ENCODE results near the gene ZNF778.

ZNF778 gene

DNA sequence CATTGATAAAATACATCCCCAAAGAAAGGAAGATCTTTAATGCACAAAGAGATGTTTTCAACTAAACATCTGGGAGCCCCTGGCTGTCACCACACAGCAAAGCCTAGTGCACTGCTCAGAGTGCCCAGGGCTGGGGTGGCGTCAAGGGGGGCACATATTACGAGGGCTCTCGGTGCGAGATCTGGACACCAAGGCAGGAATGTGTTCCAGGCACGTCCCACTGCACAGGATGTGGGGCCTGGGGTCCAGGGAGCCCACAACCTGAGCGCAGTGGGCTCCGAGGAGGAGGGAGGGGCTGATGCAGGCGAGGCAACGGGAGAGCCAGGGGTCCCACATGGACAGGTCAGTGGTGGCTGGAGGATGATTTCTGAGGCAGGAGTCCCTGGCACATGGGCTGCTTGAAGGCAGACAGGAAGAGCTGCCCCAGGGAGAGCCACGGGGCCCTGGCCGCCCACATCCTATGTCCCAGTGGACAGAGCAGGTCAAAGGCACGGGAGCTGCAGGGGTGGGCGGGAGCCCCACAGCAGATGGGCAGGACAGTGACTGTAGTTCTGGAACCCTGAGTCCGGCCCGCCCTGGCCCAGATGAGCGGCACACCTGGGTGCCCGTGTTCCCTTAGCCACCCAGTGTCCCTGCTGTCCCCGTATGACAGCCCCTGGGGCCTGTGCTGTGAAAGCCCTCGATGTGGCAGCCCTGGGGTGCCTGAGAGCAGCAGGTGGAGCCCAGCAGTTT, 56.4 kb downstream of the ZNF778 start:
- DNase-seq (ENCODE audit: low read depth in 1 of 2, low spot score in 1 of 2), result no peak
- H3K27me3 ChIP-seq (ENCODE audit: insufficient read depth, poor library complexity, severe bottlenecking), result no peaks in the 10 kb centered on the region
- TF ChIP-seq, protein P1, sequence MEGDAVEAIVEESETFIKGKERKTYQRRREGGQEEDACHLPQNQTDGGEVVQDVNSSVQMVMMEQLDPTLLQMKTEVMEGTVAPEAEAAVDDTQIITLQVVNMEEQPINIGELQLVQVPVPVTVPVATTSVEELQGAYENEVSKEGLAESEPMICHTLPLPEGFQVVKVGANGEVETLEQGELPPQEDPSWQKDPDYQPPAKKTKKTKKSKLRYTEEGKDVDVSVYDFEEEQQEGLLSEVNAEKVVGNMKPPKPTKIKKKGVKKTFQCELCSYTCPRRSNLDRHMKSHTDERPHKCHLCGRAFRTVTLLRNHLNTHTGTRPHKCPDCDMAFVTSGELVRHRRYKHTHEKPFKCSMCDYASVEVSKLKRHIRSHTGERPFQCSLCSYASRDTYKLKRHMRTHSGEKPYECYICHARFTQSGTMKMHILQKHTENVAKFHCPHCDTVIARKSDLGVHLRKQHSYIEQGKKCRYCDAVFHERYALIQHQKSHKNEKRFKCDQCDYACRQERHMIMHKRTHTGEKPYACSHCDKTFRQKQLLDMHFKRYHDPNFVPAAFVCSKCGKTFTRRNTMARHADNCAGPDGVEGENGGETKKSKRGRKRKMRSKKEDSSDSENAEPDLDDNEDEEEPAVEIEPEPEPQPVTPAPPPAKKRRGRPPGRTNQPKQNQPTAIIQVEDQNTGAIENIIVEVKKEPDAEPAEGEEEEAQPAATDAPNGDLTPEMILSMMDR (IDR thresholded peaks at IDR 0.05; ENCODE audit: insufficient read depth, low read length), result no peak
- no peak for TF ChIP-seq POLR2AphosphoS5 (IDR thresholded peaks at IDR 0.05; ENCODE audit: low read depth)
- no peak for TF ChIP-seq GABPA (IDR thresholded peaks at IDR 0.05; ENCODE audit: low read depth)
- no peak for TF ChIP-seq SPI1 (IDR thresholded peaks at IDR 0.05; ENCODE audit: borderline replicate concordance, low read depth)
- TF ChIP-seq, protein P2, sequence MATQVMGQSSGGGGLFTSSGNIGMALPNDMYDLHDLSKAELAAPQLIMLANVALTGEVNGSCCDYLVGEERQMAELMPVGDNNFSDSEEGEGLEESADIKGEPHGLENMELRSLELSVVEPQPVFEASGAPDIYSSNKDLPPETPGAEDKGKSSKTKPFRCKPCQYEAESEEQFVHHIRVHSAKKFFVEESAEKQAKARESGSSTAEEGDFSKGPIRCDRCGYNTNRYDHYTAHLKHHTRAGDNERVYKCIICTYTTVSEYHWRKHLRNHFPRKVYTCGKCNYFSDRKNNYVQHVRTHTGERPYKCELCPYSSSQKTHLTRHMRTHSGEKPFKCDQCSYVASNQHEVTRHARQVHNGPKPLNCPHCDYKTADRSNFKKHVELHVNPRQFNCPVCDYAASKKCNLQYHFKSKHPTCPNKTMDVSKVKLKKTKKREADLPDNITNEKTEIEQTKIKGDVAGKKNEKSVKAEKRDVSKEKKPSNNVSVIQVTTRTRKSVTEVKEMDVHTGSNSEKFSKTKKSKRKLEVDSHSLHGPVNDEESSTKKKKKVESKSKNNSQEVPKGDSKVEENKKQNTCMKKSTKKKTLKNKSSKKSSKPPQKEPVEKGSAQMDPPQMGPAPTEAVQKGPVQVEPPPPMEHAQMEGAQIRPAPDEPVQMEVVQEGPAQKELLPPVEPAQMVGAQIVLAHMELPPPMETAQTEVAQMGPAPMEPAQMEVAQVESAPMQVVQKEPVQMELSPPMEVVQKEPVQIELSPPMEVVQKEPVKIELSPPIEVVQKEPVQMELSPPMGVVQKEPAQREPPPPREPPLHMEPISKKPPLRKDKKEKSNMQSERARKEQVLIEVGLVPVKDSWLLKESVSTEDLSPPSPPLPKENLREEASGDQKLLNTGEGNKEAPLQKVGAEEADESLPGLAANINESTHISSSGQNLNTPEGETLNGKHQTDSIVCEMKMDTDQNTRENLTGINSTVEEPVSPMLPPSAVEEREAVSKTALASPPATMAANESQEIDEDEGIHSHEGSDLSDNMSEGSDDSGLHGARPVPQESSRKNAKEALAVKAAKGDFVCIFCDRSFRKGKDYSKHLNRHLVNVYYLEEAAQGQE (IDR thresholded peaks at IDR 0.05; ENCODE audit: insufficient replicate concordance, low read depth), result no peak
- H3K4me3 ChIP-seq (replicated peaks; ENCODE audit: insufficient read depth, low read length), result no peak overlapping the region
- no peak overlapping the region for H3K27ac ChIP-seq (replicated peaks)

DNA sequence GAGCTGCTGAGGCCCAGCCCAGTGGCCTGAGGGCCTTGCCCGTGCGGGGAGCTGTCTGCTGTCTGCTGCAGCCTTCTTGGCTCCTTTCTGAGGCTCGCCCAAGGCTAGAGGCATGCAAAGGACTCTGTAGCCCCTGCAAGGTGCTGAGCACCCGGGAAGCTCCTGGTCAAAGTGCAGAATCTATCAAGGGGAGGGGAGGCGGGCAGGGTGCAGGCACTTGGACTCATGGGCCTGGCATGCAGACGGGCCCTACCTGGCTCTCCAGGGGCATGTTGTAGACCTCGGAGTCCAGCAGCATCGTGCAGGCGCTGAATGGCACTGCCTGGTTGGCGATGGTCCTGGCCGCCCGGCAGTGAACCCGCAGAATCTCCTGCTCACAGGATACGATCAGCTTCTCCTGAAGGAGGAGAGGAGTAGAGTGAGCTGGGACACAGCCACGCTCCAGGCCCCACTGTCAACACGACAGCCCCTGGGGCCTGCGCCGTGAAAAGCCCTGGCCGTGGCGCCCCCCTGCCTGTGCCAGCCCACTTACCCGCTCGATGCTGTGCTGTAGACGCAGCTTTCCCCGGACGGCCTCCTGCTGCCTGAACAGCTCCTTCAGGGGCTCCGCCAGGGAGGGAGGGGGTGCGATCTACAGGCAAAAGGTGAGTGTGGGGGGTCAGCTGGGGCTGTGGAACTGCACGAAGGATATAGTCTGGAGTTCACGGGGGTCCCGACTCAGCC, 57.2 kb downstream of the ZNF778 start:
- no peak for TF ChIP-seq SPI1 (IDR thresholded peaks at IDR 0.05; ENCODE audit: borderline replicate concordance, low read depth)
- TF ChIP-seq, protein P1 (IDR thresholded peaks at IDR 0.05; ENCODE audit: insufficient read depth, low read length), result no peak
- TF ChIP-seq, protein P2 (IDR thresholded peaks at IDR 0.05; ENCODE audit: insufficient replicate concordance, low read depth), result no peak
- no peak for TF ChIP-seq GABPA (IDR thresholded peaks at IDR 0.05; ENCODE audit: low read depth)
- no peak for TF ChIP-seq POLR2AphosphoS5 (IDR thresholded peaks at IDR 0.05; ENCODE audit: low read depth)
- Histone ChIP-seq H3K4me3 (replicated peaks; ENCODE audit: insufficient read depth, low read length) (no peak overlapping the region), H3K27ac (replicated peaks) (no peak overlapping the region), H3K27me3 (ENCODE audit: insufficient read depth, poor library complexity, severe bottlenecking) (no peaks in the 10 kb centered on the region)
- no peak for DNase-seq (ENCODE audit: low read depth in 1 of 2, low spot score in 1 of 2)

DNA sequence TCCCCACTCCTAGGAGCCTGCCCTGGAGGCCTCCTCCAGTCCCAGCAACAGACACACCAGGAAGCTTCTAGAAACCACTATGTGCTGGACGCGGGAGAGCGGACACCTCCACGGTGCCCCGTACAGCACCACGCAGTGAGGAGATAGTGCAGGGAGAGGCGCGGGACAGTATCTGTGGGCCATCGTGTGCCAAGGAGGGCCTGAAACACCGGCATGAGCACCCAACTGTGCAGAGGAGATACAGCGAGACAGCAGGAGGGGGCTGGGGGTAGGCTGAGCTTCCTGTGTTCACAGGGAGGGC, 57.7 kb downstream of the ZNF778 start:
- H3K27ac ChIP-seq (replicated peaks), result no peak overlapping the region

More for the DNA sequence above, 57.7 kb downstream of the ZNF778 start:
- Histone ChIP-seq H3K4me3 (replicated peaks; ENCODE audit: insufficient read depth, low read length) (no peak overlapping the region), H3K27me3 (ENCODE audit: insufficient read depth, poor library complexity, severe bottlenecking) (no peaks in the 10 kb centered on the region)
- no peak for DNase-seq (ENCODE audit: low read depth in 1 of 2, low spot score in 1 of 2)
- TF ChIP-seq GABPA (IDR thresholded peaks at IDR 0.05; ENCODE audit: low read depth) (no peak), POLR2AphosphoS5 (IDR thresholded peaks at IDR 0.05; ENCODE audit: low read depth) (no peak), SPI1 (IDR thresholded peaks at IDR 0.05; ENCODE audit: borderline replicate concordance, low read depth) (no peak)
- TF ChIP-seq, protein P2 (IDR thresholded peaks at IDR 0.05; ENCODE audit: insufficient replicate concordance, low read depth), result no peak
- TF ChIP-seq, protein P1 (IDR thresholded peaks at IDR 0.05; ENCODE audit: insufficient read depth, low read length), result no peak

All from HL-60 (cell line).